GM19043 (cell line): ENCODE results near the gene LSP1.
A peak's percentile ranks its signal among the peaks of the same experiment; 100 is the strongest.

Experiments
- ATAC-seq: cut with Tn5 transposase; IDR thresholded peaks from one replicate; pipeline ENCODE4 v1.9.1; 2021; ENCODE audit warnings: low read depth; ENCODE audit not compliant: unreplicated experiment

LSP1 gene

GRCh38 chr11:1836011-1836945 is 16.6 kb upstream of the LSP1 start:
- no peak for ATAC-seq

- ATAC-seq = peak; percentile 62
These were observed 15.5 kb upstream of the LSP1 start for GRCh38 chr11:1837171-1838076.

GRCh38 chr11:1838077-1838425 is 14.8 kb upstream of the LSP1 start:
- no peak for ATAC-seq

- no peak for ATAC-seq
These were observed 14.3 kb upstream of the LSP1 start, which contains the start of gene TNNI2 for GRCh38 chr11:1838426-1839144. Gene TNNI2, plus strand, starts transcription at chr11:1838981. Its CDS starts 716 bp downstream, at chr11:1839697.

DNA sequence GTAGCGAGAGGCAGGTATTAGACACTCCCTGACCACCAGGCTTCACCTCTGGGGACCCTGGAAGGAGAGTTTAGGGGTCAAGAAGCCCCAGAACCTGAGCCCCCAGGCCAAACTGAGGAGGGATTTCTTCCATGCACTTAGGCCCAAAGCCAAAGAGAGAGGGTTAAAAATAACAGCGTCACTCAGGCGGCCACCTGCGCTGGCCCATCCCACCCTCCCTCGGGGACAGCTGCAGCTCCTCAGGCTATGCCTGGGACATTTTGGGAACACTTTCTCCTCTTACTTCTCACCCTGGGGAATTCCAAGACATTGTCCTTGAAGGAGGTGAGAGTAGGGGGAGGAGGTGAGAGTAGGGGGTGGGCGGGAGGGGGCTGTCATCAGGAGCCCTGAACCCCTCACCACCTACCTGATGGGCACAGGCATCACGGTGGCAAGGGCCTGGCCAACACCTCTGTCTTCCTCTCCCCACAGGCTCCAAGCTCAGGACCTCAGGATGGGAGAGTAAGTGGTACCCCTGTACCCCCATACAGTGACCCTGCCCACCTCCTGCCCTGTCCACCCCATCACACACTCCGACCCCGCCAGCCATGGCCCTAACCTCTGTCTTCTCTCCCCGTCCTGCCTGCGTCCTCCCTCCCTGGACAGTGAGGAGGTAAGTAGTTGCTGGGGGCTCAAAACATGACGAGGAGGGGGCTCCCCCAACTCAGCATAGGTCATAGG is 13.5 kb upstream of the LSP1 start:
- no peak for ATAC-seq

DNA sequence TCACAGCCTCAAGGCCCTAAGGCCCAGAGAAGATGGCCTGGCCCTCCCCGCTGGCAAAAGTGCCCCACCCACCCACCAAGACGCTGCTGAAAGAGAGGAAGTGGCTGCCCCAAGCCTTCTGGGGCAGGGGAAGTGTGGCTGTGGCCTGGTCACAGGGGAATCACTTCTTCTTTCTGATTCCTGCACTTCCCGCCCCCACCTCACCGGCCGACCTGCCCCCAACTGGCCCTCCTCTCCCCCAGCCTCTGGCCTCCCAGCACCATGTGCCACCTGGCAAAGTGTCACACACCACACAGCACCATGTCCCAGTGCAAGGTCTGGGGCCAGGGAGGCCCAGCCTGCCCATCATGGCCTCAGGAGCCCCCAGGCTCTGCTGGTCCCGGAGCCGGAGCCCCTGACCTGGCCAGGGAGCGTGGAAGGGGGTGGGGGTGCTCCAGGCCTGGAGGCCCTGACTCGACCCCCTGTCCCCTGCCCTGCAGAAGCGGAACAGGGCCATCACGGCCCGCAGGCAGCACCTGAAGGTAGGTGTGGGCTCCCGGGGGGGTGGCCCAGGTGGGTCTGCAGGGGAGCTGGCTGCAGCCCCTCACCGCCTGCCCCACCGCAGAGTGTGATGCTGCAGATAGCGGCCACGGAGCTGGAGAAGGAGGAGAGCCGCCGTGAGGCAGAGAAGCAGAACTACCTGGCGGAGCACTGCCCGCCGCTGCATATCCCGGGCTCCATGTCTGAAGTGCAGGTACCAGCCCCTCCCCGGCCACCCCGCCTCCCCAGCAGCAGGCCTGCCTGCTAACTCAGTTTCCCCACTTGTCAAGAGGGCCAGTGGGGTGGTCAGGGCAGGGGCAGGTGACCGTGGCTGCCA is 12.7 kb upstream of the LSP1 start:
- ATAC-seq = peak; percentile 55

DNA sequence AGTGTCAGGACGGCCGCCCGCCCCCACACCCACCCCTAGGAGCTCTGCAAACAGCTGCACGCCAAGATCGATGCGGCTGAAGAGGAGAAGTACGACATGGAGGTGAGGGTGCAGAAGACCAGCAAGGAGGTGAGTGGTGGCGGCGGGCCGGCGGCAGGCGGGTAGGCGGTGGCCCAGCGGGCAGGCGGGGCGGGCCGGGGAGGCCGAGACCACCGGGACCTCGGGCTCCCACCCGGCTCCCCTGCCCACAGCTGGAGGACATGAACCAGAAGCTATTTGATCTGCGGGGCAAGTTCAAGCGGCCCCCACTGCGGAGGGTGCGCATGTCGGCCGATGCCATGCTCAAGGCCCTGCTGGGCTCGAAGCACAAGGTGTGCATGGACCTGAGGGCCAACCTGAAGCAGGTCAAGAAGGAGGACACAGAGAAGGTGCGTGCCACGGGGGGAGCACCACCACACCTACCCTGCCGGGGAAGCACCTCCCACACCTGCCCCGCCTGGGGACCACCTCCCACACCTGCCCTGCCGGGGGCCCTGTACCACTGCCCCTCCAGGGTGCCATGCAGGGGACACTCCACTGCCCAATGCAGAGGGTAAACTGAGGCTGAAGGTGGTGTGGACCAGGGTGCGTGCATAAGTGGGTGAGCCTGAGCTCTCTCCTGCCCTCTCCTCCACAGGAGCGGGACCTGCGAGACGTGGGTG is 12.0 kb upstream of the LSP1 start:
- ATAC-seq = no peak

- ATAC-seq = no peak
These were observed 11.3 kb upstream of the LSP1 start for GRCh38 chr11:1841511-1842148.

DNA sequence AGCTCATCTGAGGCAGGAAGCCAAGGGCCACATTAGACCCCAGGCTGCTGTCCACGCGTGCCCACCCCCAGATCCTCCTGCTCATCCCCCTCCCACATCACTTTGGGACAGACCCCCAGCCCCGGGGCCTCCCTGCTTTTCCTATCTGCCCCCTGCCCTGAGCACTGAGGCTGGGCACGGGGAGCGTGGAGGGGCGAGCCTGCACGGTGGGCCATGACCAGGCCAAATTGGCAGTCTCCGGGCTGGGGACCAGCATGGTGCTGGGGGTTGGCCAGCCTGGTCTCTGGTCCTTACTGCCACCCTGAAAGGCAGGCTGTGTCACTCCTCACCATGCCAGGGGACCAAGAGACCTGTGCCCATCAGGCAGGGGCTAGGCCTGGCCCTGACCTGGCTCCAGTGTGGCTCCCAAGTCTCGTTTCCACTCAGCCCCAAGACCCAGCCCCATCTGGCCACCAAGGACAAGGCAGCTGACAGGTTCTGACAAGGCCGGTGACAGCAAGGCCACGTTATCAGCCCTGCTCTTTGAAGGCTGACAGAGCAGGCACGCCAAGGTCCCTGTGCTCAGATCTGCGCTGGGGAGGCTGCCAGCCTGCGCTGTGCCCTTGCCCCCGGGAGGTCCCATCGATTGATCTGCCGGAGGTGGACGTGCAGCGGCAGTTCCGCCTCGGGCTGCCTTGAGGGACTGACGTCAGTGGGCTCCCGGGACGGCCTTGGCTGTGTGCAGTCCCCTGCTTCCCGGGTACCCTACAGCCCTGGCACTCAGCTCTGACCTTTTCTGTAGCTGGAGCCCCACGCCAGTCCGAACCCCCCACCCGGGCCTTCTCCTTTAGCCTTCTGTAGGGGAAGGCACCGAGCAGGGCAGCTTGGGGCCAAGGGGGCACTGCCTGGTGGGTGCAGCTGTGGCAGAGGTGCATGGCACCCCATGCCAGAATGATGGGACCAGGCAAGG is 10.5 kb upstream of the LSP1 start:
- ATAC-seq = no peak

DNA sequence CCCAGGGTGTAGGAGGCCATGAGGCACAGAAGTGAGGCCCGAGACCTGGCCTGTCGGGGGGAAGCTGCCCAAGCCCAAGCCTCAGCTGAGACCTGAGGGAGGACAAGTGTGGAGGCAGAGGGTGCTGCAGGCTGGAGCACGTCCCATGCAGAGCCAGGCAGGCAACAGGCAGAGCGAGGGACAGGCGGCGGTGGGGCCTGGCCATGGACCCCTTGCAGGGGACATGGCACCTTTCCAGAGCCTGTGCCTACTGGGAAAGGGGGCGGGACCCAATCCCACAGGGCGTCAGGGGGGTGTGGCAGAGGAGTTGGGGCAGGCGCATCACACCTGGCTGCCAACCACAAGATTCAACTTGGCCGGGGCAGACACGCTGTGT is 9.8 kb upstream of the LSP1 start:
- no peak for ATAC-seq

GRCh38 chr11:1843796-1844195 is 9.1 kb upstream of the LSP1 start:
- ATAC-seq = no peak

DNA sequence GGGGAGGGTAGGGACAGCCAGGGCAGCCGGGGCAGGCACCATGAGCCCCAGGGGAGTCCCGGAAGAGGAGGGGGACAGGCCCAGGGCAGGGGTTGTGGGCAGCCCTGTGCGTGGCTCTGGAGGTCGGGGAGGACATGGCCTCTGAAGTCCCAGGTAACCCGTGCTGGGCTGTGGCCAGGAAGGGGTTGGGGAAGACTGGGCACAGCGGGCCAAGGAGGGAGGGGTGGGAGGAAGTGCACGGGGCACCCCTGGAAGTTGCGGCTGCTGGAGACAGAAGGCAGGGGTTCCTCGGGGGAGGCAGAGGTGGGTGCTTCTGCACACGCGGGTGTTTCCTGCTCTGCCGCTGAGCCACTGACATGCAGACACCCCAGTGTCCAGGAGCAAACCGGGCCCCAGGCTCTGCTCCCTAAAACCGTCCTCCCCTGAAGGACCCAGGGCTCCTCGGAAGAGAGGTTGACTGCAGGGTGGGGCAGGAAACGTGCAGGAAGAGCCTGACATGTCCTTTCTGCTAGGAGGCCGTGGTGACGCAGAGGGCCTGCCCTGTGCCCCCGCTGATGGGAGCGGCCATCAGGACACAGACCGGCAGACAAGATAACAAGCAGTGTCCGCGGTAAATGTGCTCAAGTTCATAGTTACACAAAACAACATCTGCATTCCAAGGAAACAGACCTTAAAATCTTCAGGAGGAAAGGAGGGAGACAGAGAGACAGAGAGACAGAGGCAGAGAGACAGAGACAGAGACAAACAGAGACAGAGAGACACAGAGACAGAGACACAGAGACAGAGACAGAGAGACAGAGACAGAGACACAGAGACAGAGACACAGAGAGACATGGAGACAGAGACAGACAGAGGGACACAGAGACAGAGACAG is 8.4 kb upstream of the LSP1 start:
- ATAC-seq = no peak

DNA sequence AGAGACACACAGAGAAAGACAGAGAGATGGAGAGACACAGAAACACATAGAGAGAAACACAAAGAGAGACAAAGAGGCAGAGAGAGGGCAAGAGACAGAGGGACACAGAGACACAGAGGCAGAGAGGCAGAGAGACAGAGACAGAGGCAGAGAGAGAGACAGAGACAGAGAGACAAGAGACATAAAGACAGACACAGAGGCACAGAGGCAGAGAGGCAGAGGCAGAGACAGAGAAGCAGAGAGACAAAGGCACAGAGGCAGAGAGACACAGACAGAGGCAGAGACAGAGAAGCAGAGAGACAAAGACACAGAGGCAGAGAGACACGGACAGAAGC is 7.8 kb upstream of the LSP1 start:
- ATAC-seq = no peak

DNA sequence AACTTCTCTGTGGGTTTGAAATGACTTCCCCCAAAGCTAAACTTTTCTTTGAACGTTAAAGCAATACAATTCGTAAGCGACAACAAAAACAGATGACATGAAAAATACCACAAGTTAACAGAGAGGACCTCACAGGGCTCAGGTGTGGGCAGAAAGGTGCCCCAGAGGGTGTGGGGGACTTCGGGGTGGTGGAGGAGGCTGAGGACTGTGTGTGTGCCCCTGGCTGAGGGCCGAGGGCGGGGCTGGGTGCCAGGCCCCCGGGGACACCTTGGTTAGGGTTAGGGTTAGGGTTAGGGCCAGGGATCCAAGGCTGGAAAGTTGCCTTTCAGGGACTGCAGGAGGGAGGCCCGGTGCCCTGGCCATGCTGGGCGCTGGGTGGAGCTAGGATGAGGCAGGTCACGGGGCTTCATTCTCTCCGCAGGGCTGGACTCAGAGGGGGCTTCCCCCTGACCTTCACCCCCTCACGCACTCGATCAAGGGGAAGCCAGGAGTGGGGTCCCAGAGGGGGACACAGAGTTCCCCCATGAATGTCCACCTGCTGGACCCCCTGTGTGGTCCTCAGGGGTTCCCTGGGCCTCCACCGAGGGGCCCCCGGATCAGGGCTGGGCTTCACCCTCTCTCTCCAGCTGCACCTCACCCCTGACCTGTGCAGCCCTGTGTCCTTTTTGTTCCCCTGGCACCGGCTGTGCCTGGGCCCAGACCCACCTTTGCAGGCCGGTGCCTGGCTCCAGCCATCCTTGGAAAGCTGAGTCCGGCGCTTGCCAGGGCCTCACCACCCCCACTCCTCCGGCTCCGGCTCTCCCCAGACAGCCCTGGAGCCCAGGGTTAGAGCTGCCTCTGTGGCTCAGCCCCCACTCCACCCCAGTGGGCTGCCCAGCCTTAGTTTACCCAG is 7.1 kb upstream of the LSP1 start:
- ATAC-seq = no peak

- ATAC-seq = no peak
These were observed 6.4 kb upstream of the LSP1 start for GRCh38 chr11:1846453-1846932.
